WI38 (cell line): ENCODE data around the gene CHM.

ENCODE experiments used
- H3K4me3 ChIP-seq: 2 replicates; pipeline ENCODE4 v1.5.1; 2011; ENCODE audit warnings: low read depth, mild to moderate bottlenecking, control low read depth, low read length
- TF ChIP-seq, protein P1 (sequence below): IDR thresholded peaks from 2 replicates; pipeline ENCODE4 v1.5.1; 2012; ENCODE audit warnings: low read depth, mild to moderate bottlenecking, control low read depth, low read length

Gene CHM

GRCh38 chrX:85903692-85904471 is 143.5 kb downstream of the CHM start:
- H3K4me3 ChIP-seq: no peak overlapping the region
- TF ChIP-seq, protein P1, sequence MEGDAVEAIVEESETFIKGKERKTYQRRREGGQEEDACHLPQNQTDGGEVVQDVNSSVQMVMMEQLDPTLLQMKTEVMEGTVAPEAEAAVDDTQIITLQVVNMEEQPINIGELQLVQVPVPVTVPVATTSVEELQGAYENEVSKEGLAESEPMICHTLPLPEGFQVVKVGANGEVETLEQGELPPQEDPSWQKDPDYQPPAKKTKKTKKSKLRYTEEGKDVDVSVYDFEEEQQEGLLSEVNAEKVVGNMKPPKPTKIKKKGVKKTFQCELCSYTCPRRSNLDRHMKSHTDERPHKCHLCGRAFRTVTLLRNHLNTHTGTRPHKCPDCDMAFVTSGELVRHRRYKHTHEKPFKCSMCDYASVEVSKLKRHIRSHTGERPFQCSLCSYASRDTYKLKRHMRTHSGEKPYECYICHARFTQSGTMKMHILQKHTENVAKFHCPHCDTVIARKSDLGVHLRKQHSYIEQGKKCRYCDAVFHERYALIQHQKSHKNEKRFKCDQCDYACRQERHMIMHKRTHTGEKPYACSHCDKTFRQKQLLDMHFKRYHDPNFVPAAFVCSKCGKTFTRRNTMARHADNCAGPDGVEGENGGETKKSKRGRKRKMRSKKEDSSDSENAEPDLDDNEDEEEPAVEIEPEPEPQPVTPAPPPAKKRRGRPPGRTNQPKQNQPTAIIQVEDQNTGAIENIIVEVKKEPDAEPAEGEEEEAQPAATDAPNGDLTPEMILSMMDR: no peak

GRCh38 chrX:85897362-85898126 is 149.8 kb downstream of the CHM start:
- H3K4me3 ChIP-seq: no peak overlapping the region
- TF ChIP-seq, protein P1: no peak

DNA sequence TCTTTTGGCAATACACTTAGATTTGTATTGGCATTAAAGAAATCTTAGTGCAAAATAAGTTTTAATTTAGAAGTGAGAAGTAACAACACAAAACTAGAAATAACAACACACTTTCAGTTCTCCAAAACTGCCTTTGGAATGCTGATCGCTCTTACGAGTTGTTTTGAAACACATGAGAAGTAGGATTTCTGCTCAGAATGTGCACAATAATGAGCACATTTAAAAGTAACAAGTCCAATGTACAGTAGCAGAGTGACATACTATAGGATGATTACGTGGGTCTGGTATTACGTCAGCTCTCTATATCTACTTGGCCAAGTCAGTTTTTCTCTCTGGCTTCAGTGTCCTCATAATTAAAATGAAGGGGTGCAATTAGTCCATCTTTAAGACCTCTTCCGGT is 164.8 kb downstream of the CHM start:
- TF ChIP-seq, protein P1: no peak
- no peak overlapping the region for H3K4me3 ChIP-seq

DNA sequence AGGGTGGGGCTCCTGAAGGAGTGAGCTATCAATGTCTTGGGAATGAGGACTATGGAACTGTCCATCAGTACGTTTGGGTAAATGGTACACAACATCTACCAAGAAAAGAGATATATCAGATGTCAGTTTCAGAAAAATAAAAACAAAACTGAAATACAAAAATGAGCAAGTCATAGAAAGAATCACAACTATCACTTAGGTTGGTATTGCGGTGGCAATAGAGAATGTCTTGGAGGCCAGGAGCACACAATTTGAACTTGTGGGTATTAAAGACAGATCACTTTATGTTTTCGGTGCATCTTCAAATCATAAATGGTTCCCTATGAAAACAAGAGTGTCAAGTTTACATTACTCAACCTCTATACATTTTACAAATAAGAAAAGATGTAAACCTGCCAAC is 176.8 kb downstream of the CHM start:
- TF ChIP-seq, protein P1: no peak
- no peak overlapping the region for H3K4me3 ChIP-seq

DNA sequence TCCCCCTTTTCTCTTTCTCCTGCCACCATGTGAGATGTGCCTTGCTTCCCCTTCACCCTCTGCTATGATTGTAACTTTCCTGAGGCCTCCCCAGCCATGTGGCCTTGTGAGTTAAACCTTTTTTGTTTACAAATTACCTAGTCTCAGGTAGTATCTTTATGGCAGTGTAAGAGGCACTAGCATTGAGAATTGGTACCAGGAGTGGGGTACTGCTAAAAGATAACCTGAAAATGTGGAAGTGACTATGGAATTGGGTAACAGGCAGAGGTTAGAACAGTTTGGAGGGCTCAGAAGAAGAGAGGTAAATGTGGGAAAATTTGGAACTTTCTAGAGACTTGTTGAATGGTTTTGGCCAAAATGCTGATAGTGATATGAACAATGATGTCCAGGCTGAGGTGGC is 182.0 kb downstream of the CHM start:
- no peak overlapping the region for H3K4me3 ChIP-seq
- TF ChIP-seq, protein P1: no peak

DNA sequence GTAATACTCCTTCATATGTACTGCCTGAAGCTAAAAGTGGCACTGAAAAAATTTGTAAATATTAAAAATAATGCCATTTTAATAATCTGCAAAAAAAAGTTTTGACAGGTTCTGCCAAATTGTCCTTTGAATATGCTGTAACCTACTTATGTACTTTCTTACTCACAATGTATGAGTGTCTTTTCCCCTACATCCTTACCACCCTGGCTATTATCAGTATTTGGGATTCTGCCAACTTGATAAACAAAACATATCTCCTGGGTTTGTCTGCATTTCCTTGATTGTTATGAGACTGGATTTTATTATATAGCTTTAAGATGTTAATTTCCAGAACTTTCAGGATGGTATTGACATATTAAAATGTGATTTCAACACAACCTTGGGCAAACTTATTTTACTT is 187.9 kb downstream of the CHM start:
- no peak overlapping the region for H3K4me3 ChIP-seq
- TF ChIP-seq, protein P1: no peak

- H3K4me3 ChIP-seq: no peak overlapping the region
- TF ChIP-seq, protein P1: no peak
Observed at GRCh38 chrX:85851418-85851817, 195.9 kb downstream of the CHM start.
